Measurements from ENCODE around the gene ATP8A1. TPM values are rescaled to one million over a fixed set of nuclear protein-coding genes. Genes with fewer than 3 reads are reported as not detected.

Gene ATP8A1
- total and polyA plus RNA-seq, 2 of the 8 experiments (the other 6 are each of a cell fraction or from before 2014, with no cell fraction given) = 3.7 to 14.9 TPM

DNA sequence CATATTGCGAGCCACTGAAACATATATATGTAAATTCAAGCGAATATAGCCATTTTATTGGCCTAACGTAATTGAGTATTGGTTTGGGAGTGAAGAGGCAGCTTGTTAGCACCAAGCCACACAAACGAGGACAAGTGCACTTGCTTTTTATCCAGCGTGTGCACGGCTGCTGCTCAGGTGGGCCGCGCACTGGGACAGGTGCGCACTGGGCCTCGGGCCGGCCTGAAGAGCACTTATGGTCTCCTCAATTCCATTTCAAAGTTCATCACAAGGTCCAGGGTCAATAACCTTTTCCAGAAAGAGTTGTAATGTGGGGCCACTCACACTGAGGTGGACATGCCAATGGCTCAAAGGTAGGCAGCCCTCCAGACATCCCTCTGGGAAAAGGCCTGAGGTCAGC, 95.9 kb downstream of the ATP8A1 start (continued):
- TF ChIP-seq, protein P1, sequence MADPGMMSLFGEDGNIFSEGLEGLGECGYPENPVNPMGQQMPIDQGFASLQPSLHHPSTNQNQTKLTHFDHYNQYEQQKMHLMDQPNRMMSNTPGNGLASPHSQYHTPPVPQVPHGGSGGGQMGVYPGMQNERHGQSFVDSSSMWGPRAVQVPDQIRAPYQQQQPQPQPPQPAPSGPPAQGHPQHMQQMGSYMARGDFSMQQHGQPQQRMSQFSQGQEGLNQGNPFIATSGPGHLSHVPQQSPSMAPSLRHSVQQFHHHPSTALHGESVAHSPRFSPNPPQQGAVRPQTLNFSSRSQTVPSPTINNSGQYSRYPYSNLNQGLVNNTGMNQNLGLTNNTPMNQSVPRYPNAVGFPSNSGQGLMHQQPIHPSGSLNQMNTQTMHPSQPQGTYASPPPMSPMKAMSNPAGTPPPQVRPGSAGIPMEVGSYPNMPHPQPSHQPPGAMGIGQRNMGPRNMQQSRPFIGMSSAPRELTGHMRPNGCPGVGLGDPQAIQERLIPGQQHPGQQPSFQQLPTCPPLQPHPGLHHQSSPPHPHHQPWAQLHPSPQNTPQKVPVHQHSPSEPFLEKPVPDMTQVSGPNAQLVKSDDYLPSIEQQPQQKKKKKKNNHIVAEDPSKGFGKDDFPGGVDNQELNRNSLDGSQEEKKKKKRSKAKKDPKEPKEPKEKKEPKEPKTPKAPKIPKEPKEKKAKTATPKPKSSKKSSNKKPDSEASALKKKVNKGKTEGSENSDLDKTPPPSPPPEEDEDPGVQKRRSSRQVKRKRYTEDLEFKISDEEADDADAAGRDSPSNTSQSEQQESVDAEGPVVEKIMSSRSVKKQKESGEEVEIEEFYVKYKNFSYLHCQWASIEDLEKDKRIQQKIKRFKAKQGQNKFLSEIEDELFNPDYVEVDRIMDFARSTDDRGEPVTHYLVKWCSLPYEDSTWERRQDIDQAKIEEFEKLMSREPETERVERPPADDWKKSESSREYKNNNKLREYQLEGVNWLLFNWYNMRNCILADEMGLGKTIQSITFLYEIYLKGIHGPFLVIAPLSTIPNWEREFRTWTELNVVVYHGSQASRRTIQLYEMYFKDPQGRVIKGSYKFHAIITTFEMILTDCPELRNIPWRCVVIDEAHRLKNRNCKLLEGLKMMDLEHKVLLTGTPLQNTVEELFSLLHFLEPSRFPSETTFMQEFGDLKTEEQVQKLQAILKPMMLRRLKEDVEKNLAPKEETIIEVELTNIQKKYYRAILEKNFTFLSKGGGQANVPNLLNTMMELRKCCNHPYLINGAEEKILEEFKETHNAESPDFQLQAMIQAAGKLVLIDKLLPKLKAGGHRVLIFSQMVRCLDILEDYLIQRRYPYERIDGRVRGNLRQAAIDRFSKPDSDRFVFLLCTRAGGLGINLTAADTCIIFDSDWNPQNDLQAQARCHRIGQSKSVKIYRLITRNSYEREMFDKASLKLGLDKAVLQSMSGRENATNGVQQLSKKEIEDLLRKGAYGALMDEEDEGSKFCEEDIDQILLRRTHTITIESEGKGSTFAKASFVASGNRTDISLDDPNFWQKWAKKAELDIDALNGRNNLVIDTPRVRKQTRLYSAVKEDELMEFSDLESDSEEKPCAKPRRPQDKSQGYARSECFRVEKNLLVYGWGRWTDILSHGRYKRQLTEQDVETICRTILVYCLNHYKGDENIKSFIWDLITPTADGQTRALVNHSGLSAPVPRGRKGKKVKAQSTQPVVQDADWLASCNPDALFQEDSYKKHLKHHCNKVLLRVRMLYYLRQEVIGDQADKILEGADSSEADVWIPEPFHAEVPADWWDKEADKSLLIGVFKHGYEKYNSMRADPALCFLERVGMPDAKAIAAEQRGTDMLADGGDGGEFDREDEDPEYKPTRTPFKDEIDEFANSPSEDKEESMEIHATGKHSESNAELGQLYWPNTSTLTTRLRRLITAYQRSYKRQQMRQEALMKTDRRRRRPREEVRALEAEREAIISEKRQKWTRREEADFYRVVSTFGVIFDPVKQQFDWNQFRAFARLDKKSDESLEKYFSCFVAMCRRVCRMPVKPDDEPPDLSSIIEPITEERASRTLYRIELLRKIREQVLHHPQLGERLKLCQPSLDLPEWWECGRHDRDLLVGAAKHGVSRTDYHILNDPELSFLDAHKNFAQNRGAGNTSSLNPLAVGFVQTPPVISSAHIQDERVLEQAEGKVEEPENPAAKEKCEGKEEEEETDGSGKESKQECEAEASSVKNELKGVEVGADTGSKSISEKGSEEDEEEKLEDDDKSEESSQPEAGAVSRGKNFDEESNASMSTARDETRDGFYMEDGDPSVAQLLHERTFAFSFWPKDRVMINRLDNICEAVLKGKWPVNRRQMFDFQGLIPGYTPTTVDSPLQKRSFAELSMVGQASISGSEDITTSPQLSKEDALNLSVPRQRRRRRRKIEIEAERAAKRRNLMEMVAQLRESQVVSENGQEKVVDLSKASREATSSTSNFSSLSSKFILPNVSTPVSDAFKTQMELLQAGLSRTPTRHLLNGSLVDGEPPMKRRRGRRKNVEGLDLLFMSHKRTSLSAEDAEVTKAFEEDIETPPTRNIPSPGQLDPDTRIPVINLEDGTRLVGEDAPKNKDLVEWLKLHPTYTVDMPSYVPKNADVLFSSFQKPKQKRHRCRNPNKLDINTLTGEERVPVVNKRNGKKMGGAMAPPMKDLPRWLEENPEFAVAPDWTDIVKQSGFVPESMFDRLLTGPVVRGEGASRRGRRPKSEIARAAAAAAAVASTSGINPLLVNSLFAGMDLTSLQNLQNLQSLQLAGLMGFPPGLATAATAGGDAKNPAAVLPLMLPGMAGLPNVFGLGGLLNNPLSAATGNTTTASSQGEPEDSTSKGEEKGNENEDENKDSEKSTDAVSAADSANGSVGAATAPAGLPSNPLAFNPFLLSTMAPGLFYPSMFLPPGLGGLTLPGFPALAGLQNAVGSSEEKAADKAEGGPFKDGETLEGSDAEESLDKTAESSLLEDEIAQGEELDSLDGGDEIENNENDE (IDR thresholded peaks at IDR 0.05; ENCODE audit: insufficient replicate concordance, low read length) = no peak
